GM18861 (cell line): ENCODE data around the gene NR2F2.

Experiments
- ATAC-seq: cut with Tn5 transposase; IDR thresholded peaks from one replicate; pipeline ENCODE4 v1.9.1; 2021; ENCODE audit not compliant: unreplicated experiment

Gene NR2F2

DNA sequence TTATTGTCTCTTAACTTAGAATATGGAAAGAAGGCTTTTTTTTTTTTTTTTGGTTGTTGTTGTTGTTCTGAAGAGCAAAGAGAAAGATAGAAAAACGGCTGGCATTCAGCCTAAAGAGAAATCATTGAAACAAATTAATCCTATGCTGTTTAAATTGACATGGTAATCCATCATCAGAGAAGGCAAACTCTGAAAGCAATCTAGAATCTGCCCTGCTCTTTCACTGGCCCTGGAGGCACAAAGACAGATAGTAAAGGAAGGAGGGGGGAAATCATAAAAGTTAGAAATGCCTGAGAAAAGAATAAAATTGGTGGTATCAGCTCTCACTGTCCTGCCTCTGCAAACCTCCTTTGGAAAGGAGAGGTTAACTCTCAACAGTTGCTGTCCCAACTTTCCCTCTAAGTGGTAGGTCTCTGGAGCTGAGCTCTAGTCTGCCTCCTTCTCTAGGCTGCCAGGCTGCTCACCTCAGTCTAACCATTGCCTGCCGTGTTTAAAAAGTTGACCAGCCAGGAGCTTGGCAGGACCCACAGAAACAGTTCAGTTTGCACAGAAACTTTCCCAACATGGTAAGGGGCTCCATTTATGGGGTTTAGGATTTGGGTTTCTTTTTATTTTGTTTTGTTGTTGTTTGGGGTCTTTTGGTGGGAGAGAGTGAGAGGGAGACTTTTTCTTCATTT, 13.4 kb upstream of the NR2F2 start:
- ATAC-seq, result no peak

DNA sequence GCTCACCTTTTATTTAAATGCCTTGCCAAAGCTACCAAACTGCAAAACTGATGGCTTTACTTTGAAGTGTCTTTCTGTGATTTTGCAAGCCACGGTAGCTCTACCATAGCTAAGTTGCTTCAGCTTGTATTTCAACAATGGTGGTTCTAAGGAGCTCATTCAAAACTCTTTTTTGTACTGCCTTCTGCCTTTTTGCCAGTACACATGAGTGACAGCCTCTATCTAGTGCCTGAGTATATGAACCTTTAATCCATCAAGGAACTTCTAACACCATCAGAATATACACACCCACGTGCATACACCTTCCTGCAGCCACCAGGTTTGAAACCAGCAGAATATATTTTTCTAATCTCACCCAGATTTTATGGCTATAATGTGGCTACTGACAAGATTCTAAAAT, 10.4 kb upstream of the NR2F2 start:
- ATAC-seq, result no peak

DNA sequence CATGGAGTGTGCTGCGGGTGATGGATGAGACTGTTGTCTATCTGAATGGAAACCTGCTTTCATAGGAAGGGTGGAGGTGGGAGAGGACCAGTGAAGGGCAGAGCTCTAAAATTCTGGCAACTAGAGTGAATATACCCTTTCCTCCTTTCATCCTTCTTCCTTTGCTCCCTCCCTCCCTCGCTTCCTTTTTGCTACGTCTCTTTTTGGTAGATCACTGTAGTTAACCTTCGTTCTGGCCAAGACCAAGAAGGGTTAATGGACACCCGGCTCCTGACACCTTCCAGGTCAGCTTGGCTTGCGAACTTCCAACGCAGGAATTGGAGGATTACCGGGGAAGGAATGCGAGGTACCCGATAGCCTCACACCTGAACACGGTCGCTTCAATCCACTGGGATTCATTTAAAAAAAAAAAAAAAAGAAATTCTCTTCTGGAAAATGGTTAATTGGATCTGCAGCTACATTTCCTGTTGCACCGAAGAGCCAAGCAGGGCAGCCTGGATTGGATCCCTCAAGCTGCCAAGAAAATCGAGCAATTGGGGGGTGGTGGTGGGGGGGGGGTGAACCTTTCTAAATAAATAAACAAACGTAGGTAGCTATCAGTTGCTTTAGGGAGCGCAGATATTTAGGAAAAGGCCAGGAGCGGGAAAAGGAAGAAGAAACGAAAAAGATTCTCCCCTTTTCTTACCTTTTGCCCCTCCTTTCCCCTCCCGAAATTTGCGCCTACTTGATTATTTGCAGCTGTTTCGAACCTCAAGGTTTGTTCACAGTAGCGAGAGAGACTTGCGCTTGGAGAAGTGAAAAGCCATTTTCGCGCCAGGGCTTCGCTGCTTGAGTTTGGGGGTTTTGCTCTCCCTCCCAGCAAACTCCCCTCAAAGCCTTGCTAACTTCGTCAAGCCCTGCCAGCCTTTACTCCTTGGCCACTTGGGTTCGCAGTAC, 9.5 kb upstream of the NR2F2 start:
- ATAC-seq, result no peak

DNA sequence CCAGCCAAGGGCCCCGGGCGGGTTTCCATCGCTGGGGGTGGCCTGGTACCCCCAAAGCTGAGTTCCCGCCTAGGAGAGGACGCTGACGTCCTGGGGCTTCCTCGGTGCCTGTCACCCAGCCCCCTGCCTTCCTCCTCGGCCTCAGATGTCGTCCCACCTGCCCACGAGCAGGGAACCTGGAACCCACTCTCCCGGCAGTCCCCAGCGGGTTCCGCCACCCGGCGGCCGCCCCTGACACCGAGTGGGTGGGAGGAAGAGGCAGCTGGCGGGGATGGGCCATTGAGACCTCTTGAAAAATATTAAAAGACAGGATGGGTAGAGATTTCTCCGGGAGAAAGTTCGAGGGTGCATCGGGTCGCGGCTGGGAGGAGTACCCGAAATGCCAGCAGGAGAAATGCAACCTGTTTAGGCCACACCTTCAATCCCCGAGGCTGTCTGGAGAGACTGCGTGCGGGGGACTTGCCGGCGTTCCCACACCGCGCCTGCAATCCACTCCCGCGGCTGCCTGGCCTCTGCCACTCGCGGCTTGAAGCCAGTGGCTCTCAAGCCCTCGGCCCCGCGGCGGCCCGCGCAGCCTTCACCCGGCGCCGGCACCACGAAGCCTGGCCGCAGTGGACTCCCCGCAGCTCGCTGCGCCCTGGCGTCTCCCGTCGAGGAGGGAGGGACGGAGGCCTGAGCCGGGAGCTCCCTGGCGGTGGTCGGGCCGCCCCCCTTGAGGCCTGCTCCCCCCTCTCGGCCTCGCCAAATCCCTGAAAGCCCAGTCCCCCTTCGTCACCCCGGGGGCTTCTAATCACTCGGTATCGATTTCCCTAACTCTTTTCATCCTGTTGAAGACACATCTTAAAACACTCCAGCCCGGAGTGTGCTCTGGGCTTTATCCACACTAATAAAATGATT, 8.6 kb upstream of the NR2F2 start:
- no peak for ATAC-seq

DNA sequence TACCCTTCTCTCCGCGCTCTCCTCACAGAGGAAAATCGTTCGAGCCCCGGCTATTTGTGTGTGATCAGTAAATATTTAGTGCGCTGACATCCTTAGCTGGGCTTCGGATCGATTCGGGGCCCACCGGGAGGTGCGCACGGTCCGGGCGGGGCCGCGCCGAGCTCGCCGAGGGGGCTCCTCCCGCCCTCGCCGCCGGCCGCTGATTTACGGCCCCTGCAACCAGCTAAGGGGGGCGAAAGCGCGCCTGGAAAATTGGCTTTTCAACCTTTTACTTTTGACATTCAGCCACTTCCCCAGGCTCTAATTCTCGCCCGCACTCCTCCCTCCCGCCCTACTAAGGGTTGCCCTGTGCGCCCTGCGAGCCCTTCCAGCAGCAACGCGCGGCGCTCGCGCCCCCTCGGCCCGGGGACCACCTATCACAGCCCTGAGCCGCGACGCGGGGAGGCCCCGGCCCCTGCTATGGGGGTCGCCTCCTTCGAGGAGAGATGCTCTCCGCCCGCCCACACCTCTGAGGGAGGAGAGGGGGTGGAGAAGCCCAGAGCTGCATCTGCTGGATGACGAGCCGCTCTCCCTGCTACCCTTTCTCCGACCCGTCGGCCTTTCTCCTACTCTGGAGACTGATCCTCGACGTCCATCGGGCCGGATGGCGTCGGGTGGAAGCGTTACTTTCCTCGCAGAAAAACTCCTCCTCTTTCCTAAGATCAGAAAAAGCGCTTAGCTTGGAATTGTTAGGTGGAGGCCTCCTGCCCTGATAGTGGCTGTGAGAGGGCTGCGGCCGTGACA, 7.8 kb upstream of the NR2F2 start:
- no peak for ATAC-seq

DNA sequence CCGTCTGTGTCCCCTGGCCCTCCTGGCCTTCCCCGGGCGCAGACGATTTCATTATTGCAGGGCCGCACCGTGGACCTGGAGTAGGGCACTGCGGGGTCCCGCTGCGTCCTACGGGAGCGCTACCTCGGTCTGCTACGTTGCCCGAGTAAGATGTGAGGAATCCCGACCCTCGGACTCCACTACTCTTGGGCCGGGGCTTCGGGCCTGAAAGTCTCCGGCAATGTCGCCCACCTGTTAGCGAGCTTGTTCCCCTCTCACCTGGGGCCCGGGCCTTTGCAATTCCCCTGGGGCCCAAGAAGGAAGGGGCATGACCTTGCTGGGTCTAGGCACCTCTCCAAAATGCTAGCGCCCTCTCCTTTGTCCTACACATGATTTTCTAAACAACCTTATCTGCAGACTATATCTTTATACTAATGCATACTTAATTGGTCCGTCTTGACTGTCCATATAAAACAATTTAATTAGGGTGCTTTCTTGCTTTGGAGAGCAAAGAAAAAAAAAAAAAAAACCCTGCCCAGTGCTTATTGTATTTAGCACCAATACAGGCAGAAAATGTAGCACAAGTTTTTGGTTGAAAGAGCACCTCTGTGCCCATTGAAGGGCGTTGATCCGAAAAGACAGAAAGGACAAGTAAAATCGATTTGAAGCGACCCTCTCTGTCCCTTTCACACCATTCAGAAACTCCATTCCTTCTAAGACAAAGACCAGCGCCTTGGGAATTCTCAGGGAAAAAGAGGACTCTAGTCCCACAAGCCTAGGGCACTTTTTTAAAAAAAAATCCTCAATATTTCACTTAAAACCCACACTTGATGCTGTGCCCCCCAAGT, 7.0 kb upstream of the NR2F2 start:
- ATAC-seq, result no peak

DNA sequence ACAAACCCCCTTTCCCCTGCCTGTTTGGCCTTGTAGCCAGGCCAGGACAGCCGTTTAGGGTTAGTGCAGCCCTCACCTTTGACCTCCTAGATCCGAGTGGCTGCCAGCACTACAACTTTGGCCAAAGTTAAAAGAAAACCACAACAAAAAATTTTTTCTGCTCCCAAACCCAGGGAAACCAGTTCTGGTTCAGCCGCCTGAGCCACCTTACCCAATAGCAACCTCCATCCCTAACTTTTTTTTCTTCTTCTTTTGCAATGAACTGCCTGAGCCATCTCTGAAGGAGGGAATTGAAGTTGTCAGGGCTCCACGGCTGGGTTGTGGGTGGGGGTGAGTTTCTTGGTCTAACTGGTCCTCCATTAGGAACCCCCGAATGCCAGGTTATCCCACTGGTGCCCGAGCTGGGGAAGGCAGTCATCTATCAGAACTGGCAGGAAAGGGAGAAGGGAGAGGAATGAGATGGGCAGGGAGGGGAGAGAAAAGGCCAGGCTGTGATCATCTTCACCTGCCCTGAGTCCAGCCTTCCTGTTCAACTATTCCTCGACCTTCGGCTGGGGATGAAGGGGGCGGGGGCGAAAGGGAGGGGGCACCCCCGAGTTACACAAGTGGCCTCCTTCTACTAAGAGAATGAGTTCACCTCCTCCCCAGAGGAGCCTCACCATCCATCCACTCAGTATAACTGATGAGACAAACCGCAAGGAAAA, 6.2 kb upstream of the NR2F2 start:
- ATAC-seq, result no peak

DNA sequence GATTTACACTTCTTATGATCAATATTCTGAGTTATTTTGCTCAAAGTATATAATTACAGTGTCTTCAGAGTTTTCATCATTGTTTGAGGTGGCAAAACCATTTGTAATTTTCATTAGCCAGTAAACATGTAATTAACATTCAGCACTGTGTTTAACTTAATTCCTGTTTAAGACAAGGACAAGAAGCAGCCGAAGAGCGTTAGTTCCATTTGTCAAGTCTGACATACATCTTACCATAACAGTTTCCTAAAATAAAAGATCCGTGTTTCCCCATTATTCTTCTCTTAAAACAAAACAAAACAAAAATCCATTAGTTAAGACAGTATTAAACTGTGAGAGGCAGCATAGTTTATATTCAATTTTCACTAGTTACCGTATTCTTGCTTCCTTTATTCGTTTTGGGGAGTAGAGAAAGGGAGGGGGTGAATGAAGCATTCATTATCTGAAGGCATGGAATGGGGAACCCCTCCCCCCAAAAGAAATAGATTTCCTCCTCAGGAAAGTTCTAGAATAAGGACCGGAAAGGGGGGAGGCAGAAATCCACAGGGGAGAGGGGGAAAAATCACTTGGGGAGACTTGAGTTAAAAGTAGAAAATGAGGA, 5.5 kb upstream of the NR2F2 start:
- ATAC-seq, result no peak

DNA sequence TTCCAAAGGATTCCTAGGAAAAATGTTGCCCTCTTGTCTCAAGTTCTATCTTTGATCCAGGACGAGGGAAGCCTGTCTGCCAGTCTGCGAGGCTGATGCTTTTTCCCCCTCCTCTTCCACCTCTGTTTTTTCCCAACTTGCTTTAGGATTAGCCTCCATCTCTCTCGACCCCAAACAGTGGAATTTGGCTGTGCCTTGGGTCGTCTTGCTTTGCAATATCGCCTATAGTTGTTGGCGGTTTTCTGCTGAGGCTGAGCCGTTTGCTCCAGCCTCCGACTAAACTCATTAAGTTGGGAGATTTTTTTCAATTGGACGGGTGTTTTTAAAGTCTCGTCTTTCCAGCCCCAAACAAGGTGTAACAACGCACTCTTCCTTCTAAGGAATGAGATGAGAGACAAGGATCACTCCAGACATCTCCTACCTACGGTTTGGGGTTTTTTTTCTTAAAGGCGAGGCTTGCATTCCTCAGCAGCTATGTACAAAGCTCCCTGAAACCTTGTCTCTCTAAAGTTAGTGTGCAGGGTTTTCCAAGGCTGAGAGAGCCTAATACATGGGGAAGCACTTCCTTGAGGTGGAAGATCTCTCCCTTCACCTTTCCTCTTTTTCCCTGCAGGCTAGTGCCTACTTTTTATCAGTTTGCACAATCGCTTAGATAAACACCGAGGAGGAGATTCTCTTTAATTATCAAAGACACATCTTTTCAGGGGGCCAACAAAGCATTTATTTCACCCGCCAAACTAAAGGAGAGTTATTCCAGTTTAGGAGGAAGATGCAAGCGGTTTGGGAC, 4.8 kb upstream of the NR2F2 start:
- ATAC-seq, result no peak

DNA sequence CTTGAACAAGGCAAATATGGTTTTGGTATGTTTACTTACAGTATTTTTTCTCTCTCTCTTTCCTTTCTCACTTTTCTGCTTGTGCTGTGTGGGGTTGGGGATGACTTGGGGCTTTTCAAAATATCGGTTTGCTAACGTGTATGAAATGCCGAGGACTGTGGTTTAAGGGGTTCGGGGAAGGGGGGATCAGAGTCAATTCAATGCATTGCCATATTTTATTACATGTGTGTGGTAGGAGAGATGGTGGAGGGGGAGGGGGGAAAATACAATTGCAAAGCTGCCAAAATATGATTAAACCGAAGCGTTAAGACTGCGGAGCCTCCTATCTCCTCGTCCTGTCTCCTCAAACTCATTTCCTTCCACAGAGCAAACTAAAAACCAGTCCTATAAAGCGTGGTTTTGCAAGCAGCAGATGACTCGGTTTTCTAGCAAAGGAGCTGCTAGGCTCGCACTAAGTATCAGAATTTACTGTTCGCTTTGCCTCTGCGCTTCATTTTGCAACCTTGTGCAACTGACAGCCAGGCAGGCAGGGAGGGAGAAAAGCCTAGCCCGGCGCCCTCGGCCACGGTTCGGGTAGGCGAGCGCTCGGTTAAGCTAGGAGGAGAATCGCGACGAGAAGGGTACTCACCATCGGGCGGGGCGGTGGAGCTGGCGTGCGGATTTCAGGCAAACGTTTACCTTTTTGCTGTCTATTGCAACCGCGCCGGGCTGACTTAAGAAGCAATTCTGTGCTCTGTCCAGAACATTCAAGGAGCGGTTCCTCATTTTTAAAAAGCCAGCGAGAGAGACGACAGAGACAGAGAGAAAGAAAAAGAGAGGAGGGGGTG, 4.0 kb upstream of the NR2F2 start:
- no peak for ATAC-seq

DNA sequence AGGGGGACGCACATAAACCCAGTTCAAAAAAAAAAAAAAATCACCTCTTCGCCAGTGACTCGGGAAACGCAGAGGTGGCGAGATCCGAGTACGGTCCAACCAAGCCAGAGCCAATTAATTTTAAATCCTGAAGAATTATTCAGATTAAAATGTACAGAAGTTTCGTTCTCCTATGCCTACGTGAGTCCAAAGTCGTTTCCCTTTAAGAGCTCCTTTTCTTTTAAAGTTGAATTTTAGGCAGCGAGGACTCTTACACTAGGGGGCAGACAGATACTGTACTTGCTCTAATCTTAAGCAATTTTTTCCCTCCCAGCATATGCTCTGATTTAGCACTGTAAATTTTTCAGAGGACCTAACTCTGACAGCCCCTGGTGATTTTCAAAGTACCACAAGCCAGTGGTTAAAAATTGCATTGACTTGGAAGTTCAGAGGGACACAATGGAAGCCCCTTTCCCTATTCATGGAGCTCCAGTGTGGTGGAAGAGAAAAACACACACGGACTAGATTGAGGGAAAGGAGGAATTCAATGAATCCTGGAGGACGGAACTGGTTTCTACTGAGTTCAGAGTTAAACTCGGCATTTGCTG, 3.3 kb upstream of the NR2F2 start:
- peak; percentile 30 for ATAC-seq

DNA sequence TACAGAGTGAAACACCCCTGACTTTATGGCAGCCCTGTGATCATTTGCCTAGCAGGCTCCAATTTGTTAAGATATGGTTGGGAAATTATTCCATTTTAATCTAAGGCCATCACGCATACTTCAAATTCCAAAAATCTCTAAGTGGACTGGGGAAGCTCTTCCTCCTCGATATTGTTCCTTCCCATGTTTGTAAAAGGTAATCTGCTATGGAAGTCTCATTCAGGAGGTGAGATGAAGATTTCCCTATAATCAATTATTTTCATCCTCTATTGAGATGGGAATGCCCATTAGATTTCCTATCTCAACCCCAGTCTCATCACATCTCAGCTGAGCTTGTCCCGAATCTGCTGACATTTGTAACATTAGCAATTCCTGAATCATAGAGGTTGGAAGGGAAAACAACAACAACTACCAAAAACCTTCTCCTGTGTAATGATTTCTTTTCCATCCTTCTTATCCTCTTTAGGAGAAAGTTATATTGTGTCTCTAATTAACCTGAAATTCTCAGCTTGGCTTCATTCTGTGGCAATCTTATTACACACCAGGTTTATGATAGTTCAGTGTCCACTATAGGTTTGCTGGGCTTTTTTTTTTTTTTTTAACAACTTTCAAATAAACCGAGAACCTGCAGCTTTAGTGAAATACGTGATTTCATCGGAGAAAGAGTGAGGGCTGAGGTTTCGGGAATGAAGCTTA, 2.2 kb upstream of the NR2F2 start:
- ATAC-seq, result no peak

DNA sequence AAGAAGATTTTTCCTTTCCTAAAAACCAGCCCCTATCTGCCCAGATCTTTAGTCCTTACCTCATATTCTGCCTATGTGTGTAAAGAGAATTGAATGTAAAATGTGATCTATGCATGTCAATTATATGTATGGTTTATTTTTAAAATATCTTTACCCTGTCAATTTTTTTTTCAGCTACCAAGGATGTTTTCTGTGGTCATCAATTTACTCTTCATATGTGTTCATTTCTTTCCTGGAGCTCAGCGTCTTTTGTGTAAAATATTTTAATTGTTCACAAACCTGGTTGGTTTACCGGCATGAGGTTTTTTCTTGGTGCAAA, 1.7 kb upstream of the NR2F2 start:
- no peak for ATAC-seq

DNA sequence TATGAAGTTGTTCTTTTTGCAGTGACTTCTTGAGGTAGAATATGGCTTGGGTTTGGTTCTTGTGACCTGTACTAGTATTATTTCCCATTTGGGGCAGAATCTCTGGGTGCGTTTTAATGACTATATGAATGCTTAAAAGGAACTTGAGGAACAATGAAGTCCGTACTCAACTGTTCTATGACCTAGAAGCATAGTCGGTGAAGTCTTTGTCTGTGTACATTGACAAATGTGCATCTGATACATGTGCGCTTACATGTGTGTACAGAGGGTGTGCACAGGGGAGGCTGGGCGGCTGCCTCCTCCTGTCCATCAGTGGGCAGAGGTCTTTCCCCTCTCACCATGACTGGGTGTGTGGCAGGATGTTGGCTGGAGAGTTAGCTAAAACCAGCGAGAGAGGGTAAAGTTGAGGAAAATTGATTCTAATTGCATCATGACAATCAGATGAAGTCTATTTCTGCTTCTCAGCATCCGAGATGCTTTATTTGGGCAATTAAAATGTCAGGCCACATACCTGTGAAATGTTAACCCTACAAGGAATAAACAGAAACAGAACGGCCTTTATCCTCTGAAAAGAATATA, 1.0 kb upstream of the NR2F2 start:
- no peak for ATAC-seq

DNA sequence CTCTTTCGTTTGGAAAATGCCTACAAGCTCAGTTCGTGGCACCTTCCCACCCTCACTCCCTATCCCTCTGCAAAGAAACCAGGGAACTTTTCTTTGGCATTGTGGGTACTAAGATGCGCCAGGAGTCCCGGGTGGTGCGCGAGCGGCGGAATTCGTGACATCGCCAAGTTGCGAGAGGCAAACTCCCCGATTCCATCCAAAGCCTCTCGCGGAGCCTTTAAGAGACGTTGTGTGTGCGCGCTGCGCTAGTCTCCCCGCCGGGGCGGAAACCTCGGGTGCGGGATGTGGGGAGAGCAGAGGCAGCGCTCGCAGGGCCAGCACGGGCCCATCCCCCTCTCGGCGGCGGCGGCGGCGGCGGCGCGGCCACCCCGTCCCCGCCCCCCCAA, 443 bp upstream of the NR2F2 start:
- ATAC-seq, result peak; percentile 27
